Muscle layer of duodenum (tissue), 2 donors: Measurements from ENCODE around the gene LIMCH1.
"Not testable (repeated sequence)": the region's sequence is repeated elsewhere in the genome, so short reads cannot be mapped to it uniquely, and the experiment has no call there.

Experiments
- H3K27ac ChIP-seq: one replicate; pipeline ENCODE4 v1.7.0; 2013; ENCODE audit warnings: mild to moderate bottlenecking, low read length
- H3K27me3 ChIP-seq: one replicate; pipeline ENCODE4 v1.7.0; 2013; ENCODE audit warnings: low read depth, mild to moderate bottlenecking, control low read depth, low read length
- H3K36me3 ChIP-seq, 2 donors: one replicate each; pipeline ENCODE4 v1.7.0; 2013; ENCODE audit warnings: low read length in 2 of 2, control low read depth in 1 of 2, mild to moderate bottlenecking in 1 of 2; ENCODE audit not compliant: insufficient read depth in 2 of 2, control insufficient read depth in 1 of 2
- H3K4me1 ChIP-seq, 2 donors: one replicate each; pipeline ENCODE4 v1.7.0; 2013; ENCODE audit warnings: low read length in 2 of 2, mild to moderate bottlenecking in 2 of 2, control low read depth in 1 of 2, moderate library complexity in 1 of 2; ENCODE audit not compliant: insufficient read depth in 2 of 2, control insufficient read depth in 1 of 2
- H3K4me3 ChIP-seq, 2 donors: one replicate each; pipeline ENCODE4 v1.7.0; 2013; ENCODE audit warnings: low read length in 2 of 2, low read depth in 1 of 2, mild to moderate bottlenecking in 1 of 2
- H3K9me3 ChIP-seq, 2 donors: one replicate each; pipeline ENCODE4 v1.7.0; 2013; ENCODE audit warnings: low read length in 2 of 2, control low read depth in 1 of 2, mild to moderate bottlenecking in 1 of 2; ENCODE audit not compliant: control insufficient read depth in 1 of 2
- donor health status: healthy.

LIMCH1 gene

GRCh38 chr4:41734371-41734770 lies 196.4 kb downstream of the LIMCH1 start:
- no peaks in the 10 kb centered on the region for H3K36me3 ChIP-seq
- H3K27me3 ChIP-seq: no peaks in the 10 kb centered on the region
- H3K27ac ChIP-seq: no peak overlapping the region
- H3K4me1 ChIP-seq: no peaks in the 10 kb centered on the region
- no peaks in the 10 kb centered on the region for H3K9me3 ChIP-seq
- no peak overlapping the region for H3K4me3 ChIP-seq

GRCh38 chr4:41737491-41737890 lies 199.5 kb downstream of the LIMCH1 start:
- H3K4me1 ChIP-seq, H3K27me3 ChIP-seq, H3K4me3 ChIP-seq, H3K36me3 ChIP-seq, H3K27ac ChIP-seq, H3K9me3 ChIP-seq: not testable (repeated sequence)

GRCh38 chr4:41741354-41741753 lies 203.4 kb downstream of the LIMCH1 start:
- no peaks in the 10 kb centered on the region for H3K36me3 ChIP-seq
- H3K4me1 ChIP-seq: peaks cover 0 to 5% of the 10 kb centered on the region in 2 donors
- H3K27me3 ChIP-seq: peaks cover 12% of the 10 kb centered on the region
- H3K9me3 ChIP-seq: no peaks in the 10 kb centered on the region
- H3K27ac ChIP-seq: no peak overlapping the region
- H3K4me3 ChIP-seq: no peak overlapping the region

DNA sequence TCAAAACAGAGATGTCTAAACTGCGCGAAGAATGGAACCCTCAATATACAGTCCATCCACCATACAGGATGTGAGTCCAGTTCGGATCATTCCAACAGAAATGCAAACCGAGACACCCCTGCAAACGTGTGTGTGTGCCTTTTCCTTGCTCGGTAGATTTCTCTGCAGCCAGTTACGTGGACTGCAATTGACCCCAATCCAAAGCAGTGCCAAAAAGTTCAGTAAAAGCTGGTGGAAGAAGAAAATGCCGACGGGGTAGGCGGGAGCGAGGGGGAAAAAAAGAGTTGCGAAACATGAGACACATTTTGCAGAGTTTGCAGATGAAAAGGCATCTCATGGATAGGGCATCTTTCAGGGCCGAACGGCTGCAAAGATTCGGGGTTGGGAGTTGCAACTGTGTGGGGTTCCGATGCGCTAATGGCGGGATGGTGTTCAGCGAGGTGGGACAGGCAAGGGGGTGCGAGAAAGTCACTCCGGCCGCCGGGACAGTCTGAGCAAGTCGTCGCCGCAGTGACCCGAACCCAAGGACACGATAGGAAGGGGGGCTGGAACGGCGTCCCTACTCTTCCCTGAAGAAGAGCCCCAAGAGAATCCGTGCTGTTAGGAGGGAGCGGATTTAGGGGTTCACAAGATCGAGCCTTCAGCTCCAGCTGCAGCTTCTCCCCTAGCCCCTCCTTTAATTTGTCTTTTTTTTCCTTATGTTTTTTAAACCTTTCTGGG lies 206.8 kb downstream of the LIMCH1 start:
- H3K27me3 ChIP-seq: peaks cover 35% of the 10 kb centered on the region
- no peak overlapping the region for H3K27ac ChIP-seq
- H3K36me3 ChIP-seq: no peaks in the 10 kb centered on the region
- peaks cover 0 to 21% of the 10 kb centered on the region in 2 donors for H3K4me1 ChIP-seq
- H3K9me3 ChIP-seq: no peaks in the 10 kb centered on the region
- H3K4me3 ChIP-seq: no peak overlapping the region

DNA sequence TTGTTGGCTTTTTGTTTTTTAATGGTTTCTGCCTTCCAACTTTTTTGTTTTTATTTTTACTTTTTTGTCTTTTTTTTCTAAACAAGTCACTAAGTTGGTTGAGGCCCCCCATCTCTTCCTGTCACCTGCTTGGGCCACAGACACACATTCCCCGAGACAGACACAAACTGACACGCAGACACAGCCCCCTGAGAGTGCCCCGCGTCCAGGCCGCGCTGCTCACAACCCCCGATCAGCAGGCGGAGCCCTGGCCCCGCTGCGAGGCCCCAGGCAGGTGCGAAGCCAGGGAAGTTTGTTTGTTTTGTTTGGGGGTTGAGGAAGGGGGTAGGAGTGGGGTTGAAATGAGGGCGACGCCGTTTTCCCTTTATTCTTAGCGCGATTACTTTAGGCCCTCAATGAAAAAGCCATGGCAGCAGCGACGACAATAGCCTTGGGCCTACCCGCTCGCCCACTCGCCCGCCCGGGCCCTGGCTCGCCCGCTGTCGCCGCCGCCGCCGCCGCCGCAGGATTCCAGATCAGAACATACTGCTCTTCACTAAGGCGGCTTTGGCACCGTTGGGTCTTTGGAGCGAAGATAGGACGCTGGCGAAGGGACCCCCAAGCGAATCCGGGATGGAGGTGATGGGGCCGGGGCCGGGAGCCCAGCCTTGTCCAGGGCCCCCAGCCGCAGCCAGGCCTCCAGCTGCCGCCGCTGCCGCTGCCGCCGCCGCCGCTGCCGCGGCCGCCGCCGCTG lies 207.5 kb downstream of the LIMCH1 start:
- H3K4me1 ChIP-seq: peaks cover 0 to 23% of the 10 kb centered on the region in 2 donors
- no peak overlapping the region for H3K4me3 ChIP-seq
- peaks cover 40% of the 10 kb centered on the region for H3K27me3 ChIP-seq
- H3K36me3 ChIP-seq: no peaks in the 10 kb centered on the region
- no peak overlapping the region for H3K27ac ChIP-seq
- no peaks in the 10 kb centered on the region for H3K9me3 ChIP-seq

DNA sequence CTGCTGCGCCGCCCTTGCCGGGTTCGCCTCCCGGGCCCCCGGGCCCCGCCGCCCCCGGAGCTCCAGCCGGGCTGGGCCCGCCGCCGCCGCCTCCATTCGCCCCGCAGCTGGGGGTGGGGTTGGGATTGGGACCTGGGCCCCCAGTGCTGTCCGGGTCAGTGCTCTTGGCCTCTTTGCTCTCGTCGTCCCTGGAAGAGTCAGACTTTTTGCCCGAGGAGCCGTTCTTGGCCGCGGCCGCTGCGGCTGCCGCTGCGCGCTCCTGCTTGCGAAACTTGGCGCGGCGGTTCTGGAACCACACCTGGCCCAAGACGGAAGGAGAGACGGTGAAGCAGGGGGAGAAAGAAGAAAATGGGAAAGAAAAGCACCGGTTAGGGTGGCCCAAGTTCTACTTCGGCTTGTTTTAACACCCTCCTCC lies 208.1 kb downstream of the LIMCH1 start:
- peaks cover 46% of the 10 kb centered on the region for H3K27me3 ChIP-seq
- peak overlapping the region in 1 of 2 donors; percentile 24 for H3K4me3 ChIP-seq
- H3K36me3 ChIP-seq: no peaks in the 10 kb centered on the region

GRCh38 chr4:41746440-41747229 lies 208.7 kb downstream of the LIMCH1 start:
- no peaks in the 10 kb centered on the region for H3K36me3 ChIP-seq
- peaks cover 52% of the 10 kb centered on the region for H3K27me3 ChIP-seq
- peaks cover 0 to 31% of the 10 kb centered on the region in 2 donors for H3K4me1 ChIP-seq
- no peaks in the 10 kb centered on the region for H3K9me3 ChIP-seq
- H3K4me3 ChIP-seq: peak overlapping the region in 1 of 2 donors; percentile 24
- no peak overlapping the region for H3K27ac ChIP-seq

More for the DNA sequence above, 208.1 kb downstream of the LIMCH1 start:
- Histone ChIP-seq H3K9me3 (no peaks in the 10 kb centered on the region), H3K4me1 (peaks cover 0 to 27% of the 10 kb centered on the region in 2 donors), H3K27ac (no peak overlapping the region)

DNA sequence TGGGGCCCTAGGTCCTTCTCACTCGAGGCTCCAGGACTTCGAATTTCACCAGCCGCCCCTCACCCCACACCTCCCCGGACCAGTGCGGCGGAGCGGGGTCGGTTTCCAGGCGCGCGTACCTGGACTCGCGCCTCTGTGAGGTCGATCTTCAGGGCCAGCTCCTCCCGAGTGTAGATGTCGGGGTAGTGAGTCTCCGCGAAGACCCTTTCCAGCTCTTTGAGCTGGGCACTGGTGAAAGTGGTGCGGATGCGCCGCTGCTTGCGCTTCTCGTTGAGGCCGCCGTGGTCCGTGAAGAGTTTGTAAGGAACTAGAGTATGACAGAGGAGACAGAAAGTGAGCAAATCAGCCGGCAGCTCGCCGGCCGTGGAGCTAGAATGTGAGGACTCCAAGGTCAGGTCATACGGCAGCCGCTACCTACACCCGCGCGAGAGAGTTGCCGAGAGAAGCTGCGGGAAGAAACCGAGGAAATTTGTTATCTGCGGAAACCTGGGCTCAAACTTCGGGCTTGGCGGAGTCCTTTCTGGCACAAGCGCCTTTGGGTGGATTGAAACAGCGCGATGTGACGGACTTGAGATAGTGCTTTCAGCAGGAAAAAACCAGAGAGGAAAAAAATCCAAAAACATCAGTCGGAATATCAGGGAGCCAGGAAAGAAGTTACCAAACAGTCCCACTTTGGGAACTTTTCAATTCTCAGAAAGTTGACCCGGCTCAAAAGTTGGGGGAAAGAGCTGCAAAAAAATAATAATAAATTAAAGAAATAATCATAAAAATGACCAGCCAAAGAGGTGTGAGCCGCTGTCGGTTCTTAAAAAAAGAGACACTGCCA lies 209.5 kb downstream of the LIMCH1 start:
- peaks cover 52% of the 10 kb centered on the region for H3K27me3 ChIP-seq
- no peak overlapping the region for H3K27ac ChIP-seq
- peaks cover 0 to 31% of the 10 kb centered on the region in 2 donors for H3K4me1 ChIP-seq
- H3K9me3 ChIP-seq: no peaks in the 10 kb centered on the region
- no peaks in the 10 kb centered on the region for H3K36me3 ChIP-seq
- H3K4me3 ChIP-seq: no peak overlapping the region

DNA sequence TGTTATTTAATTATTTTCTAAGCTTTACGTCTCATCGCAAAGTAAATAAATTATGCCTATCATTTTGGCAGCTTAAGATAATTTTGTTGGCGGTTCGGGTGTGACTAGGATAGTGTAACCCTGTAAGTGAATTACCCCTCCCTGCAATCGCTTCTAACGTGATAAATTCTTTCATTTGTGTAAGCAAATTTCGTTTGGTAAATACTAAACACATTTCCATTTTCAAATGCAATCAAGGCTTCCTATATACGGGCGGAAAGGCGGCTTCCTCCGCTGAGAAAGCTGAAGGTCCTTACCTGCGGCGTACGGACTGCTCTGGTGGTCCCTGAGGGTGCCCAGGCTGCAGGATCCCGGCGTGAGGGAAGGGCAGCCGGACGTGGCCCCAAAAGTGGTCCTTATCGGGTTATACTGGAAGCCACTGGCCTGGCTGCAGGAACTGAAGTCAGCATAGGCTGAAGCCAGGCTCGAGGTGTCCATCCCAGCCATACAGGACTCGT lies 210.2 kb downstream of the LIMCH1 start:
- peaks cover 0 to 31% of the 10 kb centered on the region in 2 donors for H3K4me1 ChIP-seq
- H3K36me3 ChIP-seq: no peaks in the 10 kb centered on the region
- H3K27ac ChIP-seq: no peak overlapping the region
- no peaks in the 10 kb centered on the region for H3K9me3 ChIP-seq
- H3K27me3 ChIP-seq: peaks cover 54% of the 10 kb centered on the region
- no peak overlapping the region for H3K4me3 ChIP-seq

DNA sequence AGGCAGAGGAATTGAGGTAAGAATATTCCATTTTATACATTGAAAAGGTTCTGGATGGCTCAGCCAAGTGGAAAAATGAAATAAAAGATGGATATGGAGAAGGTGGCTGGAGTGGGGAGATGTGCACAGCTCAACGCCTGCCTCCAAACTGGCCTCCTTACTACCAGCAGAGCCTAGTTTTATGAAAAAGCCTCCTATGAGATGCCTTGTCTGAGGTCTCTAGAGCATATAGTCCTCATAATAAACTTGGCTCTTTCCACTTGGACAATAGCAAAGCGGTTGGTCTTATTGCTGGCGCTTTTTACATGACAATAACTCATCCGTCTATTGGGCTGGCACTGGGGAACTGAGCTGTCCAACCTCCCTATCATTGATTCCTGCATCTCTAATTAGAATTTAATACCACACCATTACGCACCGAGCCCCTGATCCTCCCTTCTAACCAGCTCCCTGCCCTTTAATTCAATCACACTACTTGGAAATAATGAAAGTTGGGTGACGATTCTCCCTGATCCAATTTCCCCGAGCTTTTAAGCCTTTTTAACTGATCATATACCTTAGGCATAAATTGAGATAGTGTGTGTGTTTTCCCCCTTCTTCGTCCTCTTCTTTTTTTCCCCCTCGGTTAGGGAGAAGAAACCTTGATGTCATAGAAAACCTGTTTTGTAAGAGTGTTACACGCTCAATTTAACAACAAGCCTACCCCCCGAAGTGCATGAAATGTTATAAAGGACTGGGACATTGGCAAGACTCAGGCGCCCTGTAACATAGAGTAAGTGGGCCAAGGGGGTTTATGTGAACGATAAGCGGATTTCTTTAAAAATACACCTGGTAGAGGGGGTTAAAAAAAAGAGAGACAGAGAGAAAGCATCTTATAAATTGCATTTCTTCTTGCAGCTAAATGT lies 210.9 kb downstream of the LIMCH1 start, which contains the start of gene PHOX2B:
Gene PHOX2B, minus strand, starts transcription at position 155 of the 905 bp plus-strand sequence. Its CDS starts 115 bp downstream, at position 40.
- H3K27me3 ChIP-seq: peaks cover 56% of the 10 kb centered on the region
- H3K4me3 ChIP-seq: no peak within 1 kb of the TSS
- no peak within 1 kb of the TSS for H3K27ac ChIP-seq
- H3K4me1 ChIP-seq: peaks cover 0 to 31% of the 10 kb centered on the region in 2 donors
- H3K36me3 ChIP-seq: no peaks in the 10 kb centered on the region
- no peaks in the 10 kb centered on the region for H3K9me3 ChIP-seq
